ENCODE results near the gene FAM124B.

FAM124B gene

DNA sequence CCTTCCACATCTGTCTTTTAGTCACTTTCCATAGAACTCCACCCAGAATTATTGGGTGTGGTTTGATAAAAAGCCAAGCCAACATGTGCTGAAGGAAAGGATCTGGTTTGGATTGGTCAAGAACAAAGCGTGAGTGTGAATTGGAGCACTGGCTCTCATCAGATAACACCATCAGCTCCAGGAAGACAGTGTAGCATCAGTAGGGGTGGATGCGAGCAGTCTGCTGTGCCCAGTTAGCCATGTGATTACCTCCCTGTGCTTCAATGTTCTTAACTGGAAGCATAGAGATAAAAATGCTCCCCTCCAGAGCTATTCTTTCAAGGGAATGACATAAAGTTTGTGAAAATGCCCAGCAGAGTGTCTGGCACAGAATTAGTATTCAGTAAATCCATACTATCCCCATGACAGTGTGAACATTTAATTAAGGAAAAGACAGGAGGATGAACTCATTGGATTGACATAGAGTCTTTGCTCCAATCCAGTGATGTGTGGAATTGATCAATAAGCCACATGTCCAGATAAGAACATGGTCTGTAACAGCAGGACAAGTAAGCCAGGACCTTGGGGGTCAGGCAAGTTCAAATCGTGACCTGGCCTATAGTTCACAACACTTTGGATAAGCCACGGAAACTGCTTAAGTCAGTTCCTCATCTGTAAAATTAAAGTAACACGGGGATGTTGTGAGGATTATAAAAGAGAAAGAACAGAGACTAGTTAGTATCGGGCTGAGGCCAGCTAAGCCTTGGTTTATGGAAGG lies 68.0 kb downstream of the FAM124B start:
- no peak for DNase-seq

DNA sequence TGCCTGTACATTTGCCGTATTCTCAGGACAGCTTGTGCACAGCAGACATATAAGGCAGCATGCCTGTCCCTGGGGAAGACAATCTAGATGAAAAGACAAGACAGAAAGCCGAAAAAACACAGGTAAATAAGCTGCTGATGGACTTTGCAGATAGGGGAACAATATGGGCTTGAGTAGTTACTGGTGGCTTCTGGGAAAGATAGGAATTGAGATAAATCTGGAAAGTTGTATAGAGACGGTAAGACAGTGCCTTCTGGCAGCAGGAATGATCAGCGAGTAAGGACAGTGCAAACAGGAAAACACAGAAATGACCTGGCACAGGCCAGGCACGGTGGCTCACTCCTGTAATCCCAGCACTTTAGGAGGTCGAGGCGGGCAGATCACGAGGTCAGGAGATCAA lies 70.2 kb downstream of the FAM124B start:
- DNase-seq, result no peak

DNA sequence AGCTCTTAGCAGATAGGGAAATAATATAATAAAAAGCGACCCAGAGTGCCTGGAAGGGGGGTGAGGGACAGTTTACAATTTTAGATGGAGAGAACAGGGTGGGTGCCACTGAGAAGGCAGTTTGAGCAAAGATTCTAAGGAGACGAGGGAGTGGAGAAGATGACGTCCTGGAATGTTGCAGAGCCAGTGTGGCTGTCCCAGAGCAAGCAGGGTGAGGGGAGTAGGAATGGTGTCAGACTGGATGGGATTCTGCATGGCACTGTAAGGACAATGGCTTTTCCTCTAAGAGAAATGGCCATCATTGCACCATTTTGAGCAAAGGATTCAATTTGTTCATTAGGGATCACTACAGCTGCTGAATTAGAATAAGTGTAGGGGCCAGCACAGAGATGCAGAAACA lies 73.1 kb downstream of the FAM124B start:
- no peak for DNase-seq
